NT2/D1 (cell line): ENCODE measurements around the gene KDM4B.

Experiments used
- SUZ12 ChIP-seq: IDR thresholded peaks from 2 replicates; pipeline ENCODE4 v1.6.1; 2011; ENCODE audit not compliant: insufficient read length, insufficient read depth; ENCODE audit errors: extremely low read depth
- YY1 ChIP-seq: IDR thresholded peaks from 2 replicates; pipeline ENCODE4 v1.6.1; 2011; ENCODE audit not compliant: insufficient read length, insufficient read depth
- ZNF274 ChIP-seq: IDR thresholded peaks from 2 replicates; pipeline ENCODE4 v1.6.1; 2011; ENCODE audit warnings: mild to moderate bottlenecking, low read depth, low read length

DNA sequence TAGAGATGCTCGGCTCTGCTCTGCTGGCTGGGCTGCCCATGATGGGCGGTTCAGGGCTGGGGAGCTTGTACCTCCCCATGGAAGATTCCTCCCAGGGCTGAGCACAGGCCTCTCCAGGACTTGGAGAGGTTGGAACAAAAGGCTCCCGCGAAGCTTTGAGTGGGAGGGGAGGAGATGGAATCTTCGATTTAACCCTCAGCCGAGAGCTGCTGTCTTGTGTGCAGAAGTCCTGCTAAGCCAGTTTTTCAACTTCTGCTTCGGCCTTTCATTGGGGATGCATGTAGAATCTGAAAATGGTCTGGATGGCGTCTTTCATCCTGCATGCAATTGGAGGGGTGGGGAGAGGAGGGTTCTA is 163.3 kb downstream of the KDM4B start:
- no peak for TF ChIP-seq ZNF274
- TF ChIP-seq SUZ12: no peak
- no peak for TF ChIP-seq YY1
